Measurements from ENCODE around the gene ASMT. TPM values are rescaled to one million over a fixed set of nuclear protein-coding genes. Genes with fewer than 3 reads are reported as not detected.

Gene ASMT
- total and polyA plus RNA-seq, 5 donors from 2014 or later: 0.19 to 1.00 (median 0.91) TPM; not detected in 2

- Histone ChIP-seq H3K4me1 (ENCODE audit: control insufficient read depth, insufficient read depth, low read length, poor library complexity, severe bottlenecking) (peaks cover 27% of the 10 kb centered on the region), H3K4me3 (ENCODE audit: low read depth, low read length) (peak overlapping the region; percentile 67), H3K9me3 (ENCODE audit: control insufficient read depth in 2 of 2, low read length in 2 of 2) (no peaks in the 10 kb centered on the region), H3K27ac (ENCODE audit: insufficient read depth, low read length, poor library complexity, severe bottlenecking) (peak overlapping the region; percentile 74), H3K27me3 (ENCODE audit: control insufficient read depth, insufficient read depth, low read length) (no peaks in the 10 kb centered on the region), H3K36me3 (ENCODE audit: control insufficient read depth, insufficient read depth, low read length) (peaks cover 43% of the 10 kb centered on the region)
- Mint-ChIP-seq H3K4me3 (peak overlapping the region; percentile 90 to 95 (median 94)), H3K27ac (peak overlapping the region; percentile 79 to 93 (median 89)), H3K4me1 (peaks cover 0 to 34% (median 13%) of the 10 kb centered on the region in 4 donors), H3K9me3 (peaks cover 0 to 1% (median 0%) of the 10 kb centered on the region in 7 donors), H3K36me3 (peaks cover 20% of the 10 kb centered on the region), H3K27me3 (no peaks in the 10 kb centered on the region)
- ATAC-seq (ENCODE audit: low read depth in 2 of 2) (no peak), DNase-seq (no peak)
Measured at GRCh38 chrX:1593286-1594271, 21.3 kb upstream of the ASMT start.

- Histone ChIP-seq H3K4me1 (ENCODE audit: control insufficient read depth, insufficient read depth, low read length, poor library complexity, severe bottlenecking) (peaks cover 27% of the 10 kb centered on the region), H3K4me3 (ENCODE audit: low read depth, low read length) (no peak overlapping the region), H3K36me3 (ENCODE audit: control insufficient read depth, insufficient read depth, low read length) (peaks cover 63% of the 10 kb centered on the region), H3K9me3 (ENCODE audit: control insufficient read depth in 2 of 2, low read length in 2 of 2) (no peaks in the 10 kb centered on the region), H3K27me3 (ENCODE audit: control insufficient read depth, insufficient read depth, low read length) (no peaks in the 10 kb centered on the region), H3K27ac (ENCODE audit: insufficient read depth, low read length, poor library complexity, severe bottlenecking) (no peak overlapping the region)
- H3K27me3 Mint-ChIP-seq: no peaks in the 10 kb centered on the region
- H3K27ac Mint-ChIP-seq: peak overlapping the region in 1 of 3 donors; percentile 68
- H3K4me3 Mint-ChIP-seq: peak overlapping the region in 2 of 4 donors; percentile 28 to 68
- peaks cover 0 to 28% (median 10%) of the 10 kb centered on the region in 4 donors for H3K4me1 Mint-ChIP-seq
- DNase-seq: no peak
- peaks cover 0 to 1% (median 0%) of the 10 kb centered on the region in 7 donors for H3K9me3 Mint-ChIP-seq
- no peak for ATAC-seq (ENCODE audit: low read depth in 2 of 2)
- peaks cover 23% of the 10 kb centered on the region for H3K36me3 Mint-ChIP-seq
Measured at GRCh38 chrX:1595711-1596060, 19.2 kb upstream of the ASMT start.

GRCh38 chrX:1596676-1597344, 18.0 kb upstream of the ASMT start:
- Histone ChIP-seq H3K4me3 (ENCODE audit: low read depth, low read length) (no peak overlapping the region), H3K27me3 (ENCODE audit: control insufficient read depth, insufficient read depth, low read length) (no peaks in the 10 kb centered on the region), H3K9me3 (ENCODE audit: control insufficient read depth in 2 of 2, low read length in 2 of 2) (no peaks in the 10 kb centered on the region), H3K4me1 (ENCODE audit: control insufficient read depth, insufficient read depth, low read length, poor library complexity, severe bottlenecking) (peaks cover 24% of the 10 kb centered on the region), H3K36me3 (ENCODE audit: control insufficient read depth, insufficient read depth, low read length) (peaks cover 74% of the 10 kb centered on the region), H3K27ac (ENCODE audit: insufficient read depth, low read length, poor library complexity, severe bottlenecking) (no peak overlapping the region)
- Mint-ChIP-seq H3K27me3 (no peaks in the 10 kb centered on the region), H3K4me3 (peak overlapping the region in 1 of 4 donors; percentile 64), H3K9me3 (peaks cover 0 to 1% (median 0%) of the 10 kb centered on the region in 7 donors), H3K4me1 (peaks cover 0 to 24% (median 10%) of the 10 kb centered on the region in 4 donors), H3K36me3 (peaks cover 27% of the 10 kb centered on the region), H3K27ac (no peak overlapping the region)
- DNase-seq: no peak
- ATAC-seq (ENCODE audit: low read depth in 2 of 2): no peak

GRCh38 chrX:1597345-1598020, 17.4 kb upstream of the ASMT start:
- no peak for DNase-seq
- peaks cover 34% of the 10 kb centered on the region for H3K36me3 Mint-ChIP-seq
- H3K27ac Mint-ChIP-seq: no peak overlapping the region

GRCh38 chrX:1598021-1598875, 16.6 kb upstream of the ASMT start:
- Mint-ChIP-seq H3K4me3 (no peak overlapping the region), H3K27ac (no peak overlapping the region), H3K9me3 (no peaks in the 10 kb centered on the region), H3K4me1 (peaks cover 0 to 16% (median 4%) of the 10 kb centered on the region in 4 donors), H3K27me3 (no peaks in the 10 kb centered on the region), H3K36me3 (peaks cover 37% of the 10 kb centered on the region)
- Histone ChIP-seq H3K9me3 (ENCODE audit: control insufficient read depth in 2 of 2, low read length in 2 of 2) (no peaks in the 10 kb centered on the region), H3K4me1 (ENCODE audit: control insufficient read depth, insufficient read depth, low read length, poor library complexity, severe bottlenecking) (peaks cover 11% of the 10 kb centered on the region), H3K4me3 (ENCODE audit: low read depth, low read length) (no peak overlapping the region), H3K27ac (ENCODE audit: insufficient read depth, low read length, poor library complexity, severe bottlenecking) (no peak overlapping the region), H3K36me3 (ENCODE audit: control insufficient read depth, insufficient read depth, low read length) (peaks cover 86% of the 10 kb centered on the region), H3K27me3 (ENCODE audit: control insufficient read depth, insufficient read depth, low read length) (no peaks in the 10 kb centered on the region)
- DNase-seq: no peak
- no peak for ATAC-seq (ENCODE audit: low read depth in 2 of 2)

More at GRCh38 chrX:1597345-1598020, 17.4 kb upstream of the ASMT start:
- H3K9me3 Mint-ChIP-seq: peaks cover 0 to 1% (median 0%) of the 10 kb centered on the region in 7 donors
- H3K36me3 ChIP-seq (ENCODE audit: control insufficient read depth, insufficient read depth, low read length): peaks cover 80% of the 10 kb centered on the region
- peaks cover 0 to 24% (median 10%) of the 10 kb centered on the region in 4 donors for H3K4me1 Mint-ChIP-seq
- H3K27me3 Mint-ChIP-seq: no peaks in the 10 kb centered on the region
- H3K9me3 ChIP-seq (ENCODE audit: control insufficient read depth in 2 of 2, low read length in 2 of 2): no peaks in the 10 kb centered on the region
- H3K27me3 ChIP-seq (ENCODE audit: control insufficient read depth, insufficient read depth, low read length): no peaks in the 10 kb centered on the region
- H3K27ac ChIP-seq (ENCODE audit: insufficient read depth, low read length, poor library complexity, severe bottlenecking): no peak overlapping the region
- ATAC-seq (ENCODE audit: low read depth in 2 of 2): no peak
- peak overlapping the region in 1 of 4 donors; percentile 64 for H3K4me3 Mint-ChIP-seq
- H3K4me1 ChIP-seq (ENCODE audit: control insufficient read depth, insufficient read depth, low read length, poor library complexity, severe bottlenecking): peaks cover 19% of the 10 kb centered on the region
- no peak overlapping the region for H3K4me3 ChIP-seq (ENCODE audit: low read depth, low read length)

GRCh38 chrX:1598876-1599790, 15.7 kb upstream of the ASMT start:
- DNase-seq: no peak
- H3K27ac Mint-ChIP-seq: peak overlapping the region in 1 of 3 donors; percentile 45
- Histone ChIP-seq H3K9me3 (ENCODE audit: control insufficient read depth in 2 of 2, low read length in 2 of 2) (no peaks in the 10 kb centered on the region), H3K27ac (ENCODE audit: insufficient read depth, low read length, poor library complexity, severe bottlenecking) (no peak overlapping the region), H3K4me3 (ENCODE audit: low read depth, low read length) (no peak overlapping the region), H3K27me3 (ENCODE audit: control insufficient read depth, insufficient read depth, low read length) (no peaks in the 10 kb centered on the region), H3K36me3 (ENCODE audit: control insufficient read depth, insufficient read depth, low read length) (peaks cover 79% of the 10 kb centered on the region), H3K4me1 (ENCODE audit: control insufficient read depth, insufficient read depth, low read length, poor library complexity, severe bottlenecking) (peaks cover 2% of the 10 kb centered on the region)
- H3K9me3 Mint-ChIP-seq: no peaks in the 10 kb centered on the region
- H3K27me3 Mint-ChIP-seq: no peaks in the 10 kb centered on the region
- peaks cover 0 to 8% (median 4%) of the 10 kb centered on the region in 4 donors for H3K4me1 Mint-ChIP-seq
- ATAC-seq (ENCODE audit: low read depth in 2 of 2): no peak
- no peak overlapping the region for H3K4me3 Mint-ChIP-seq
- H3K36me3 Mint-ChIP-seq: peaks cover 36% of the 10 kb centered on the region
